AG10803 (cell line): ENCODE measurements around the gene PPP1R3D.
"Not testable (repeated sequence)": the region's sequence is repeated elsewhere in the genome, so short reads cannot be mapped to it uniquely, and the experiment has no call there.

Source experiments
- DNase-seq: peaks from one replicate; pipeline ENCODE4 v3.0.0; 2010; ENCODE audit warnings: low read depth
- H3K4me3 ChIP-seq: 2 replicates; pipeline ENCODE4 v1.5.1; 2011; ENCODE audit warnings: mild to moderate bottlenecking, low read length, control low read depth
- TF ChIP-seq, protein P1 (sequence below): conservative IDR thresholded peaks from 2 replicates; pipeline ENCODE4 v1.5.1; 2011; ENCODE audit warnings: mild to moderate bottlenecking, low read length, control low read depth, inconsistent platforms

The PPP1R3D gene

GRCh38 chr20:59961423-59961822 is 21.3 kb upstream of the PPP1R3D start:
- no peak overlapping the region for H3K4me3 ChIP-seq
- DNase-seq = no peak
- TF ChIP-seq, protein P1, sequence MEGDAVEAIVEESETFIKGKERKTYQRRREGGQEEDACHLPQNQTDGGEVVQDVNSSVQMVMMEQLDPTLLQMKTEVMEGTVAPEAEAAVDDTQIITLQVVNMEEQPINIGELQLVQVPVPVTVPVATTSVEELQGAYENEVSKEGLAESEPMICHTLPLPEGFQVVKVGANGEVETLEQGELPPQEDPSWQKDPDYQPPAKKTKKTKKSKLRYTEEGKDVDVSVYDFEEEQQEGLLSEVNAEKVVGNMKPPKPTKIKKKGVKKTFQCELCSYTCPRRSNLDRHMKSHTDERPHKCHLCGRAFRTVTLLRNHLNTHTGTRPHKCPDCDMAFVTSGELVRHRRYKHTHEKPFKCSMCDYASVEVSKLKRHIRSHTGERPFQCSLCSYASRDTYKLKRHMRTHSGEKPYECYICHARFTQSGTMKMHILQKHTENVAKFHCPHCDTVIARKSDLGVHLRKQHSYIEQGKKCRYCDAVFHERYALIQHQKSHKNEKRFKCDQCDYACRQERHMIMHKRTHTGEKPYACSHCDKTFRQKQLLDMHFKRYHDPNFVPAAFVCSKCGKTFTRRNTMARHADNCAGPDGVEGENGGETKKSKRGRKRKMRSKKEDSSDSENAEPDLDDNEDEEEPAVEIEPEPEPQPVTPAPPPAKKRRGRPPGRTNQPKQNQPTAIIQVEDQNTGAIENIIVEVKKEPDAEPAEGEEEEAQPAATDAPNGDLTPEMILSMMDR = no peak

- TF ChIP-seq, protein P1 = no peak
- H3K4me3 ChIP-seq = no peak overlapping the region
- no peak for DNase-seq
Measured at GRCh38 chr20:59958626-59959025, 18.5 kb upstream of the PPP1R3D start.

DNA sequence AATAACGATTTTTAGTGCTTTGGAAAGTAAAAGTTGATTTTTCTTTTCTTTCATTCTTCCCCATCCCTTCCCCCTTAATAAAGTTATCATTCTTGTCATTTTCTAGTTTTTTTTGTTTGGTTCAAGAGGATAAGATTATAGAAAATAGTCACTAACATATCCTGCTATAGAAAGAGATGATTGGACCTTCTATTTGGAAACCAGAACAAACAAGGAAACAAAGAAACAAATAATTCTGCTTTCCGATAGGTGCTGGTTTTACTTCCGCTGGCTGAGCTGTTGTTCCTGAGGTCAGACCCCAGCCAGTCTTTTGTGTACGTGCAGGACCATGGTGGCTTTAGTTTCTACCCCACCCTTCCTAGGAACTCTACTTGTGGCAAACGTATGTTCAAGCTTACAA is 18.0 kb upstream of the PPP1R3D start, which contains the start of gene CDH26:
Gene CDH26, plus strand, starts transcription at position 301 of the 400 bp plus-strand sequence. CDS start 304 bp downstream, outside the sequence.
- TF ChIP-seq, protein P1 = no peak
- no peak within 1 kb of the TSS for H3K4me3 ChIP-seq
- DNase-seq = no peak

- DNase-seq, H3K4me3 ChIP-seq: not testable (repeated sequence)
Measured at GRCh38 chr20:59957568-59957967, 17.5 kb upstream of the PPP1R3D start.

DNA sequence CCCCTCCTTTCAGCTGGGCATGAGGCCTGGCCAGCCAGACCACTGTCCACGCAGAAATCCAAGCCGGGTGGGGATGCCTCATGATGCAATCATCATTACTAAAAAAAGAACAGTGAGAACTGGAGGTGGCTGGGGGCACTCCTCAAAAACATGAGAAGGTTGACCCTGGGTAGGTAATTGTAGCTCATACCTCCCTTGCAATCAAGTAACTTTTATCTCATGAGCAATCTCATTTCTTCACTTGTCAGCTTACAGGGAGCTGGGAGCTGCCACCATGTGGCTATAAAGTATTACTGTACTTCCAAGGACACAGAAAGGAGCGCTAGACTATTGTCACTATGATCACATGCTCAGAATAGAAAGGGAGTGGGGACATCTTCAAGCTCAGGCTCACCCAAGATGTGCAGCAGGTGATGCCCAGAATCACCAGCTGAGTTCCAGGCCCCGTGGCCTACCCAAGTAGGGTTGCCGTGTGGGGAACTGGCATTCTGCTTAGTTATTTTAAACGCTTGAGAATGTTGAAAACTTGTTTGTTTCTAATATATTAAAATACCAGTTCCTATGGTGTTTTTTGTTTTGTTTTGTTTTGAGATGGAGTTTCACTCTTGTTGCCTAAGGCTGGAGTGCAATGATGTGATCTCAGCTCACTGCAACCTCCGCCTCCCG is 15.2 kb upstream of the PPP1R3D start:
- TF ChIP-seq, protein P1 = peak; percentile 52
- H3K4me3 ChIP-seq = no peak overlapping the region
- peak; percentile 35 for DNase-seq

GRCh38 chr20:59954718-59955117 is 14.6 kb upstream of the PPP1R3D start:
- no peak for DNase-seq
- H3K4me3 ChIP-seq = no peak overlapping the region
- TF ChIP-seq, protein P1 = no peak

- DNase-seq = no peak
- TF ChIP-seq, protein P1 = no peak
- H3K4me3 ChIP-seq = no peak overlapping the region
Measured at GRCh38 chr20:59949911-59950310, 9.8 kb upstream of the PPP1R3D start.
